Muscle of back (tissue), 11 donors: Measurements from ENCODE around the gene DKKL1. TPM values are rescaled to one million over a fixed set of nuclear protein-coding genes. Genes with fewer than 3 reads are reported as not detected.

ENCODE experiments used
- DNase-seq, 3 donors: peaks; one replicate each; pipeline versions ENCODE4 v3.0.0 to v3.0.0-alpha.2; 2013
- polyA plus RNA-seq, 10 donors: library from polyadenylated mRNA; unstranded; fragments of 120-200 nt; gene quantifications; one replicate each; pipeline ENCODE4 v1.2.1, GENCODE V29; 2013; ENCODE audit not compliant: insufficient read length in 10 of 10

Gene DKKL1
- polyA plus RNA-seq, 10 donors: 1.3 to 2.7 (median 1.8) TPM

GRCh38 chr19:49421039-49421877, 57.6 kb downstream of the DKKL1 start:
- DNase-seq: peak in 2 of 3 donors; percentile 69 to 84

- DNase-seq: no peak
Observed at GRCh38 chr19:49421878-49422202, 58.2 kb downstream of the DKKL1 start.

GRCh38 chr19:49422407-49423070, 58.9 kb downstream of the DKKL1 start:
- peak in 1 of 3 donors; percentile 59 for DNase-seq

- DNase-seq: no peak
Observed at GRCh38 chr19:49423071-49423984, 59.7 kb downstream of the DKKL1 start, which contains the start of gene PTH2. Gene PTH2, minus strand, starts transcription at chr19:49423441. Its CDS starts 102 bp downstream, at chr19:49423339.

GRCh38 chr19:49423985-49424303, 60.3 kb downstream of the DKKL1 start:
- no peak for DNase-seq

Other genes with a start within 250 kb of the DKKL1 start
- 10 to 100 TPM in 4 of 10 donors, 1 to 10 TPM in 6; 8.1 to 14.5 (median 9.8) TPM for gene LIN7B, start 249.5 kb upstream of the DKKL1 start, polyA plus RNA-seq
- 1 to 10 TPM in 1 of 10 donors, under 1 TPM in 7, not detected in 2; 0.26 to 1.4 (median 0.64) TPM for gene C19orf73, start 244.7 kb upstream of the DKKL1 start, polyA plus RNA-seq
- 10 to 100 TPM in 1 of 10 donors, 1 to 10 TPM in 9; 3.4 to 11.9 (median 6.6) TPM for gene PPFIA3, start 244.3 kb upstream of the DKKL1 start, polyA plus RNA-seq
- gene HRC, start 208.5 kb upstream of the DKKL1 start, polyA plus RNA-seq: 100 to 1,000 TPM in 9 of 10 donors, 10 to 100 TPM in 1; 77.6 to 154 (median 138) TPM
- 10 to 100 TPM; 16.8 to 66.3 (median 31.4) TPM for gene TRPM4, start 206.1 kb upstream of the DKKL1 start, polyA plus RNA-seq
- gene SLC6A16, start 38.7 kb upstream of the DKKL1 start, polyA plus RNA-seq: 1 to 10 TPM in 7 of 10 donors, under 1 TPM in 3; 0.68 to 2.7 (median 2.0) TPM
- 10 to 100 TPM; 13.5 to 37.3 (median 21.0) TPM for gene CD37, start 28.5 kb upstream of the DKKL1 start, polyA plus RNA-seq
- 10 to 100 TPM; 42.6 to 80.6 (median 64.0) TPM for gene TEAD2, start 1.5 kb upstream of the DKKL1 start, polyA plus RNA-seq
- gene KASH5, start 24.4 kb downstream of the DKKL1 start, polyA plus RNA-seq: under 1 TPM in 4 of 10 donors, not detected in 6; 0.05 to 0.50 (median 0.19) TPM
- gene PTH2, start 59.6 kb downstream of the DKKL1 start, polyA plus RNA-seq: not detected
- gene GFY, start 61.5 kb downstream of the DKKL1 start, polyA plus RNA-seq: not detected
- 1 to 10 TPM in 6 of 10 donors, under 1 TPM in 4; 0.45 to 2.0 (median 1.1) TPM for gene SLC17A7, start 77.7 kb downstream of the DKKL1 start, polyA plus RNA-seq
- 10 to 100 TPM; 34.6 to 51.9 (median 37.9) TPM for gene PIH1D1, start 87.9 kb downstream of the DKKL1 start, polyA plus RNA-seq
- 10 to 100 TPM in 7 of 10 donors, 1 to 10 TPM in 3; 6.0 to 17.8 (median 10.6) TPM for gene ALDH16A1, start 89.3 kb downstream of the DKKL1 start, polyA plus RNA-seq
- 1 to 10 TPM; 2.2 to 8.1 (median 3.4) TPM for gene FLT3LG, start 110.3 kb downstream of the DKKL1 start, polyA plus RNA-seq
- 1,000 to 10,000 TPM; 3,542 to 5,037 (median 4,448) TPM for gene RPL13A, start 123.7 kb downstream of the DKKL1 start, polyA plus RNA-seq
- gene RPS11, start 132.6 kb downstream of the DKKL1 start, polyA plus RNA-seq: 1,000 to 10,000 TPM; 2,415 to 3,967 (median 3,509) TPM
- gene FCGRT, start 148.8 kb downstream of the DKKL1 start, polyA plus RNA-seq: 100 to 1,000 TPM; 144 to 218 (median 175) TPM
- gene RCN3, start 164.1 kb downstream of the DKKL1 start, polyA plus RNA-seq: 10 to 100 TPM; 37.0 to 96.6 (median 55.4) TPM
- 10 to 100 TPM; 42.8 to 73.0 (median 54.0) TPM for gene NOSIP, start 216.7 kb downstream of the DKKL1 start, polyA plus RNA-seq
- under 1 TPM; 0.22 to 0.81 (median 0.57) TPM for gene PRRG2, start 217.4 kb downstream of the DKKL1 start, polyA plus RNA-seq
- 10 to 100 TPM; 12.2 to 20.5 (median 16.1) TPM for gene PRR12, start 227.3 kb downstream of the DKKL1 start, polyA plus RNA-seq